SK-N-SH (cell line): ENCODE measurements around the gene TMPRSS6. TPM values are rescaled to one million over a fixed set of nuclear protein-coding genes. Genes with fewer than 3 reads are reported as not detected.

Source experiments
- CTCF ChIA-PET: fragments of 300-600, 350-600 bp; formaldehyde crosslinking; extraction: SDS; loops from one replicate; lab custom pipeline; 2021; lab: Yijun Ruan, JAX
- POLR2A ChIA-PET: fragments of 350-600 bp; sonication (Branson Sonifier 250); formaldehyde crosslinking; extraction: SDS; loops from one replicate; lab custom pipeline; 2020; ENCODE audit warnings: antibody characterized with exemption, inconsistent platforms; lab: Yijun Ruan, JAX
- DNase-seq: peaks from one replicate; pipeline ENCODE4 v3.0.0; 2012
- H2AFZ ChIP-seq: fragments of 200-600 bp; sonication (generic); 2 replicates; pipeline ENCODE4 v1.8.1; 2016; ENCODE audit warnings: antibody characterized with exemption, mild to moderate bottlenecking, low read depth
- H3F3A ChIP-seq: fragments of 200-600 bp; sonication (generic); replicated peaks from 2 replicates; pipeline ENCODE3; 2016; ENCODE audit warnings: antibody characterized with exemption, mild to moderate bottlenecking; ENCODE audit not compliant: insufficient read depth
- H3K27ac ChIP-seq, 2 experiments: fragments of 200-500 bp in 1 of 2; fragments of 200-600 bp in 1 of 2; sonication (Bioruptor generic) in 1 of 2; sonication (generic), shearing (Covaris generic) in 1 of 2; 2 replicates each; pipeline versions ENCODE4 v1.5.1 to v1.6.1; 2014 to 2016; ENCODE audit warnings: low read depth in 2 of 2, inconsistent platforms in 1 of 2, low read length in 1 of 2, mild to moderate bottlenecking in 1 of 2, mixed read lengths in 1 of 2
- H3K27me3 ChIP-seq: fragments of 200-600 bp; sonication (generic), shearing (Covaris generic); 2 replicates; pipeline ENCODE4 v1.6.1; 2016; ENCODE audit warnings: mixed run types; ENCODE audit not compliant: insufficient read depth
- H3K36me3 ChIP-seq, 2 experiments: fragments of 200-500 bp in 1 of 2; fragments of 200-600 bp in 1 of 2; sonication (Bioruptor generic) in 1 of 2; sonication (generic) in 1 of 2; replicated peaks in 1 of 2; 2 replicates each; pipeline versions ENCODE3 to v1.5.1; 2014 to 2016; ENCODE audit warnings: low read length in 1 of 2, mild to moderate bottlenecking in 1 of 2; ENCODE audit not compliant: insufficient read depth in 2 of 2, control insufficient read depth in 1 of 2
- H3K4me1 ChIP-seq, 2 experiments: fragments of 200-500 bp in 1 of 2; fragments of 200-600 bp in 1 of 2; sonication (Bioruptor generic) in 1 of 2; sonication (generic), shearing (Covaris generic) in 1 of 2; 2 replicates each; pipeline versions ENCODE4 v1.5.1 to v1.6.1; 2014 to 2016; ENCODE audit warnings: low read depth in 1 of 2, low read length in 1 of 2, mixed run types in 1 of 2; ENCODE audit not compliant: insufficient read depth in 2 of 2, control insufficient read depth in 1 of 2
- H3K4me2 ChIP-seq: fragments of 200-600 bp; sonication (generic), shearing (Covaris generic); 2 replicates; pipeline ENCODE4 v1.6.1; 2017; ENCODE audit warnings: mixed run types
- H3K4me3 ChIP-seq, 2 experiments: fragments of 200-500 bp in 1 of 2; fragments of 200-600 bp in 1 of 2; sonication (Bioruptor generic) in 1 of 2; sonication (generic), shearing (Covaris generic) in 1 of 2; 2 replicates each; pipeline versions ENCODE4 v1.5.1 to v1.8.1; 2014 to 2016; ENCODE audit warnings: low read depth in 2 of 2, inconsistent platforms in 1 of 2, low read length in 1 of 2, mild to moderate bottlenecking in 1 of 2, mixed read lengths in 1 of 2, moderate library complexity in 1 of 2
- H3K79me2 ChIP-seq: fragments of 200-600 bp; sonication (generic); 2 replicates; pipeline ENCODE4 v1.8.1; 2017; ENCODE audit warnings: mild to moderate bottlenecking; ENCODE audit not compliant: insufficient read depth
- H3K9ac ChIP-seq: fragments of 200-600 bp; sonication (generic); 2 replicates; pipeline ENCODE4 v1.6.1; 2017; ENCODE audit warnings: mixed run types
- H3K9me2 ChIP-seq: fragments of 200-600 bp; sonication (generic); 2 replicates; pipeline ENCODE4 v1.6.1; 2017; ENCODE audit warnings: mixed run types
- H3K9me3 ChIP-seq: fragments of 200-600 bp; sonication (generic); 2 replicates; pipeline ENCODE4 v1.6.1; 2017; ENCODE audit warnings: mixed run types, mild to moderate bottlenecking, moderate library complexity
- H4K20me1 ChIP-seq: fragments of 200-600 bp; sonication (generic); 2 replicates; pipeline ENCODE4 v1.6.1; 2017; ENCODE audit warnings: mild to moderate bottlenecking, mixed run types; ENCODE audit not compliant: insufficient read depth
- CHD2 ChIP-seq: fragments of 150-350 bp; IDR thresholded peaks from 2 replicates; pipeline ENCODE4 v1.6.1; 2018; ENCODE audit warnings: low read length; ENCODE audit not compliant: partially characterized antibody
- CTCF ChIP-seq: fragments of 200-600 bp; sonication (generic); IDR thresholded peaks from 2 replicates; pipeline ENCODE4 v1.6.1; 2017; ENCODE audit warnings: antibody characterized with exemption, mild to moderate bottlenecking, moderate library complexity
- EP300 ChIP-seq, 2 experiments: IDR thresholded peaks; 2 replicates each; pipeline versions ENCODE4 v1.4.0 to v1.6.1; 2012; ENCODE audit warnings: borderline replicate concordance in 1 of 2, low read depth in 1 of 2, low read length in 1 of 2
- FOXJ3 ChIP-seq: sonication (generic); formaldehyde crosslinking; IDR thresholded peaks from 2 replicates; pipeline ENCODE4 v1.5.1; 2020; ENCODE audit warnings: mild to moderate bottlenecking, missing genetic modification reagents
- GABPA ChIP-seq: IDR thresholded peaks from 2 replicates; pipeline ENCODE4 v1.4.0; 2012; ENCODE audit warnings: low read depth, mild to moderate bottlenecking
- JUND ChIP-seq: IDR thresholded peaks from 2 replicates; pipeline ENCODE4 v1.4.0; 2012
- MEF2A ChIP-seq: IDR thresholded peaks from 2 replicates; pipeline ENCODE4 v1.4.0; 2012; ENCODE audit warnings: low read depth, borderline replicate concordance
- POLR2AphosphoS5 ChIP-seq: IDR thresholded peaks from 2 replicates; pipeline ENCODE4 v1.6.1; 2012; ENCODE audit warnings: low read depth, low read length
- RAD21 ChIP-seq: IDR thresholded peaks from 2 replicates; pipeline ENCODE4 v1.6.1; 2012; ENCODE audit warnings: mild to moderate bottlenecking, low read length
- RCOR1 ChIP-seq: fragments of 150-350 bp; IDR thresholded peaks from 2 replicates; pipeline ENCODE4 v1.6.1; 2017; ENCODE audit warnings: antibody characterized with exemption, low read length
- REST ChIP-seq: IDR thresholded peaks from 2 replicates; pipeline ENCODE4 v1.6.1; 2012; ENCODE audit warnings: mild to moderate bottlenecking, low read depth, low read length, moderate library complexity
- RXRA ChIP-seq: IDR thresholded peaks from 2 replicates; pipeline ENCODE4 v1.4.0; 2012; ENCODE audit warnings: low read depth, mild to moderate bottlenecking, borderline replicate concordance
- SMC3 ChIP-seq: IDR thresholded peaks from 2 replicates; pipeline ENCODE4 v1.6.1; 2012; ENCODE audit warnings: low read depth, low read length, improper control_type of control experiment
- TEAD4 ChIP-seq: IDR thresholded peaks from 2 replicates; pipeline ENCODE4 v1.4.0; 2012; ENCODE audit warnings: mild to moderate bottlenecking, borderline replicate concordance; ENCODE audit not compliant: insufficient read depth
- WGBS: methylation state at CpG from one replicate; pipeline ENCODE4 v1.1.6; 2017; ENCODE audit warnings: low lambda C conversion rate; 5-methylcytosine and 5-hydroxymethylcytosine counted together
- polyA plus RNA-seq, 3 experiments: library from polyadenylated mRNA; depleted of rRNA; stranded (reverse); fragments of >200 nt; gene quantifications; 2 replicates each; pipeline ENCODE4 v1.2.3, GENCODE V29; 2012
- TF ChIP-seq, protein P1 (sequence below): fragments of 150-350 bp; IDR thresholded peaks from 2 replicates; pipeline ENCODE4 v1.6.1; 2017; ENCODE audit warnings: antibody characterized with exemption, low read length, low read depth, borderline replicate concordance

The TMPRSS6 gene
- polyA plus RNA-seq, 1 of the 3 experiments (the other 2 are of a cell fraction) = not detected

DNA sequence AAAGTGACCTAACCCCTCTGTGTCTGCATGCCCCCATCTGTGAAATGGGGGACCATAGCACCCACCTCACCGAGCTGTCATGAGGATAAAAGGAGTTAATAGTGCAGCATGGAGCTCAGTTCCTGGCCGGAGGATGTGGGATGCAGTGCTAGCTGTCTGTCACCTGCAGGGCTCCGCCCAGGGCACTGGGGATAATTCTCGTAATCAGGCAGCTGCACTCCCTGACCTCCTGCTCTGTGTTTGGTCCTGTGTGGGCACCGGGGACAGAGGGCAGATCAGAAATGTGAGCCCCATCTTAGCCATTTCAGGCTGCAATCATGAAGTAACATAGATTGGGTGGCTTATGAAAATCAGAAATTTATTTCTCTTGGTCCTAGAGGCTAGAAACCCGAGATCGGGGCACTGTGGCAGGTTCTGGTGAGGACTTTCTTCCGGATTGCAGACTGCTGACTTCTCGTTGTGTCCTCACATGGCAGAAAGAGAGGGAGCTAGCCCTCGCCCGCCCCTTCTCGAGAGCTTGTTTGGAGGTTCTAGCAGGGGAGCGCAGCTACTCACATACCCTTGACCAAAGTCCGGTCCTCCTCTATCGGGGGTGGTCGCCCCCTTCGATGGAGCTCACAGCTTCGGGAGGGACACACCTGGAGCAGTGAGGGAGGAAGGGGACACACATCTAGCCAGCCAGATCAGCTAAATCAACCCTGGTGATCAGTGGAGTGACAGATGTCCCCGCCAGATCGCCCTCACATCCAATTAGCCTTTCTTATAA, 54.7 kb downstream of the TMPRSS6 start (continued):
- TF ChIP-seq CTCF (no peak), REST (no peak), RXRA (no peak), EP300 (IDR thresholded peaks at IDR 0.05; ENCODE audit: borderline replicate concordance in 1 of 2, low read depth in 1 of 2, low read length in 1 of 2) (no peak), MEF2A (no peak), RAD21 (no peak), CHD2 (no peak), GABPA (no peak), POLR2AphosphoS5 (no peak), FOXJ3 (CRISPR knock-in tag) (no peak)
- TF ChIP-seq, protein P1, sequence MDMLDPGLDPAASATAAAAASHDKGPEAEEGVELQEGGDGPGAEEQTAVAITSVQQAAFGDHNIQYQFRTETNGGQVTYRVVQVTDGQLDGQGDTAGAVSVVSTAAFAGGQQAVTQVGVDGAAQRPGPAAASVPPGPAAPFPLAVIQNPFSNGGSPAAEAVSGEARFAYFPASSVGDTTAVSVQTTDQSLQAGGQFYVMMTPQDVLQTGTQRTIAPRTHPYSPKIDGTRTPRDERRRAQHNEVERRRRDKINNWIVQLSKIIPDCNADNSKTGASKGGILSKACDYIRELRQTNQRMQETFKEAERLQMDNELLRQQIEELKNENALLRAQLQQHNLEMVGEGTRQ = no peak

DNA sequence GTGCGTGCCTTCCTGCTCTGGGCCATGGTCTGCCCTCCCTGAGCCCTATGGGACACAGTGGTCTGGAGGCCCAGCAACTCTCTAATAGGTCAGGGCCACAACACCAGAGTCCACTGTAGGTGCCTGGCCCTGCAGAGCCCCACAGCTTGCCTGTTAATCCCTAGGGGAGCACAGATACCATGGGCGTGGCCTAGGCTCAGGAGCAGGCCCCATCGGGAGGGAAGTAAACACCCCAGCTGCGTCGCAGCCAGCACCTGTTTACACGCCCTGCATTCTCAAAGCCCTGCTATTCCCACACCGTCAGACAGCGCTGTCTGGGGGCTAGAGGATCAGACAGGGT, 55.5 kb downstream of the TMPRSS6 start:
- WGBS = 92% methylated on average over 8 of the region's 8 CpGs
- no peaks in the 10 kb centered on the region for H3K27me3 ChIP-seq
- H2AFZ ChIP-seq = no peak overlapping the region
- H3K27ac ChIP-seq = no peak overlapping the region
- H3F3A ChIP-seq = no peaks in the 10 kb centered on the region
- ChIA-PET POLR2A (no interaction called here), CTCF (no interaction called here)
- TF ChIP-seq RCOR1 = no peak
- TF ChIP-seq SMC3 = no peak
- TF ChIP-seq JUND = no peak
- TF ChIP-seq TEAD4 = no peak
- TF ChIP-seq FOXJ3 (CRISPR knock-in tag) = no peak
- no peak for TF ChIP-seq EP300 (IDR thresholded peaks at IDR 0.05; ENCODE audit: borderline replicate concordance in 1 of 2, low read depth in 1 of 2, low read length in 1 of 2)
- no peaks in the 10 kb centered on the region for H4K20me1 ChIP-seq
- no peaks in the 10 kb centered on the region for H3K9me3 ChIP-seq
- peaks cover 0 to 48% of the 10 kb centered on the region in 2 experiments for H3K36me3 ChIP-seq
- no peaks in the 10 kb centered on the region for H3K9me2 ChIP-seq
- no peak overlapping the region for H3K4me2 ChIP-seq
- no peak overlapping the region for H3K9ac ChIP-seq
- H3K79me2 ChIP-seq = peaks cover 16% of the 10 kb centered on the region; the same call in 1 of the 2 replicates
- no peak for DNase-seq
- H3K4me1 ChIP-seq = peaks cover 0 to 10% of the 10 kb centered on the region in 2 experiments; a peak in 1 of 4 replicates
- no peak overlapping the region for H3K4me3 ChIP-seq
